Hepatic stellate cell (primary cell): ENCODE measurements around the gene UPF3A.
"Not testable (repeated sequence)": the region's sequence is repeated elsewhere in the genome, so short reads cannot be mapped to it uniquely, and the experiment has no call there.

Experiments used
- DNase-seq: peaks from one replicate; pipeline ENCODE4 v3.0.0; 2011; ENCODE audit warnings: low spot score

Gene UPF3A

DNA sequence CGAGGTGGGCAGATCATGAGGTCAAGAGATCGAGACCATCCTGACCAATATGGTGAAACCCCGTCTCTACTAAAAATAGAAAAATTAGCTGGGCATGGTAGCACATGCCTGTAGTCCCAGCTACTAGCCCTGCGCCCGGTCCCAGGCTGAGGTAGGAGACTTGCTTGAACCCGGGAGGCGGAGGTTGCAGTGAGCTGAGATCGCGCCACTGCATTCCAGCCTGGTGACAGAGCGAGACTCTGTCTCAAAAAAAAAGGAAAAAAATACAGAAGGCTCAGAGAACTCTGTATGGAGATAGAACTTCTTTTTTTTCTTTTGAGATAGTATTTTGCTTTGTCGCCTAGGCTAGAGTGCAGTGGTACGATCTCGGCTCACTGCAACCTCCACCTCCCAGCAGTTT lies 17.1 kb upstream of the UPF3A start:
- DNase-seq: not testable (repeated sequence)

DNA sequence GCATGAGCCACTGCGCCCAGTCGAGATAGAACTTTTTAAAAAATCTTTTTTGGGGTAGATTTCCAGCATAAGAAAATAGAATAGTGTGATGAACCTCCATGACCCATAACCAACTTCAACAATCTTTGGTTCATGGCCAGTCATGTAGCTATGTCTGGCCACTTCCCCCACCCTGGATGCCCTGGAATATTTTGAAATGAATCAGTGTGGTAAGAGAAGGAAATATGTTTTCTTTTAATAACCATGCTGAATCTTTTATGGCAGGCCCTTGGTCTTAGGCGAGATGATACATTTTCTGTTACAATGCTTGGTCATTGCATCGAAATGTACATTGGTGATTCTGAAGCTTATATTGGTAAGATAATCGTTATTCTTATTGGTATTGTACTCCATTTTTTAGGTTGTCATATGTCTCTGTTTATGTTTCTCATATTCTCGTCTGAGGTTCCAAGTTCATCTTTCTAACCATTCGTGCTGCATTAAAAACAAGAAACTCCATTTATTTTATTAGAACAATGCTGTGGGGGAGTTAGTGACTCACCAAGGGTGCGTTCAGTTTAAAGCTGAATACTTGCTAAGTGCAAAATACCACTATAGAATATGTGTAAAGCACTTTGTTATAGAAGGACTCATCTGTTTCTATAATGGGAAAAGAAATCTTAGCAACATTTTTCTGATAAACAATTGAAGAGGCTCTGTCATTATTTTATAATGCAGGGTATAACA lies 16.4 kb upstream of the UPF3A start:
- DNase-seq: peak; percentile 67

GRCh38 chr13:114266241-114266640 lies 15.2 kb upstream of the UPF3A start:
- no peak for DNase-seq

- no peak for DNase-seq
Measured at GRCh38 chr13:114268344-114269280, 12.8 kb upstream of the UPF3A start.

DNA sequence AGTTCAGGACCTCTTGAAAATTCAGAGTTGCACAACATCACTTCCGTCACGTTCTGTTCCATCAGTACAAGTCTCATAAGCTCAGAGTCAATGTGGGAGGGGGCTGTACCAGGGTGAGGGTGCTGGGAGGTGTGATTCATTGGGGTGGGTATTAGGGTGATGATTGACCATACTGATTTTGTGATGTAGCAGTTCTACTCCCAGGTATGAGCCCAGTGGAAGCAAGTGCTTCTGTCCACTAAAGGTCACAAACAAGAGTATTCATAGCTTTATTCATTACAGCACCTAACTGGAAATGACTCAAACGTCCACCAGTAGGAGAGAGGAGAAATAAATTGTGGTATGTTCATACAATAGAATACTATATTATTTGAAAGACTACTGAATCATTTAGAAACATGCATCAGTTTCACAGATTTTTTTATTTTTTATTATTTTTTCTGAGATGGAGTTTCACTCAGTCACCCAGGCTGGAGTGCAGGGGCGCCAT lies 12.1 kb upstream of the UPF3A start:
- DNase-seq: no peak

- no peak for DNase-seq
Measured at GRCh38 chr13:114272977-114273376, 8.4 kb upstream of the UPF3A start.

- DNase-seq: no peak
Measured at GRCh38 chr13:114275304-114275703, 6.1 kb upstream of the UPF3A start.

- no peak for DNase-seq
Measured at GRCh38 chr13:114279146-114279545, 2.3 kb upstream of the UPF3A start.

- DNase-seq: no peak
Measured at GRCh38 chr13:114279758-114280355, 1.5 kb upstream of the UPF3A start.

- DNase-seq: peak; percentile 72
Measured at GRCh38 chr13:114282041-114282670, 755 bp downstream of the UPF3A start.

DNA sequence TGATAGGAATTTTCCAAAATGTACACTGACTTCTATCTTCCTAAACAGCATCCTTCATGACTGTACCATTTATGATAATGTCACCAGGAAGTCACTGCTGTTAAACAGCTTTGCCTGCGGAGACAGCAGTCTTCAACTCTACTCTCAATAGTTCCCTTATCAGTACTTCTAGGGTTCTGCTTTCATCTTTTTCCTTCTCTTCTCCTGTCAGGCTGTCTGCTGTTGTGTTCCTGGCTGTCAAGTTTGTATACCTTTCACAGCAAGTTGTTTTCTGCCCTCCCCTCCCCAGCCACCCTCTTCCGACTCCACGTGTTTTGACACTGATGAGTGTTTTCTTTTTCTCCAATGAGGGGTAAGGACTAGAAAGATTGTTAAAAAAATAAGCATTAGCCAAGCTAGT lies 2.2 kb downstream of the UPF3A start:
- no peak for DNase-seq

DNA sequence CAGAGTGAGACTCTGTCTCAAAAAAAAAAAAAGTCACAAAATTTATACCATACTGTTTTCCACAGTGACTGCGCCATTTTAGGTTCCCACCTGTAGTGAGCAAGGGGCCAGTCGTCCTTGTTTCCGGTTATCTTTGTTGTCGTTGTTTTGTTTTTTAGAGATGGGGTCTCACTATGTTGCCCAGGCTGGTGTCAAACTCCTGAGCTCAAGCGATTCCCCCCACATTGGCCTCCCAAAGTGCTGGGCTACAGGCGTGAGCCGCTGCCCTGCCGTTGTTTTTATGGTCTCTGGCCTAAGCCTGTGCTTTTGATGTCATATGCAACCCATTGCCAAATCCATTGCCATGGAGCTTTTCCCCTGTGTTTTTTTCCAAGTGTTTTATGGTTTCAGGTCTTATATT lies 3.3 kb downstream of the UPF3A start:
- DNase-seq: no peak

DNA sequence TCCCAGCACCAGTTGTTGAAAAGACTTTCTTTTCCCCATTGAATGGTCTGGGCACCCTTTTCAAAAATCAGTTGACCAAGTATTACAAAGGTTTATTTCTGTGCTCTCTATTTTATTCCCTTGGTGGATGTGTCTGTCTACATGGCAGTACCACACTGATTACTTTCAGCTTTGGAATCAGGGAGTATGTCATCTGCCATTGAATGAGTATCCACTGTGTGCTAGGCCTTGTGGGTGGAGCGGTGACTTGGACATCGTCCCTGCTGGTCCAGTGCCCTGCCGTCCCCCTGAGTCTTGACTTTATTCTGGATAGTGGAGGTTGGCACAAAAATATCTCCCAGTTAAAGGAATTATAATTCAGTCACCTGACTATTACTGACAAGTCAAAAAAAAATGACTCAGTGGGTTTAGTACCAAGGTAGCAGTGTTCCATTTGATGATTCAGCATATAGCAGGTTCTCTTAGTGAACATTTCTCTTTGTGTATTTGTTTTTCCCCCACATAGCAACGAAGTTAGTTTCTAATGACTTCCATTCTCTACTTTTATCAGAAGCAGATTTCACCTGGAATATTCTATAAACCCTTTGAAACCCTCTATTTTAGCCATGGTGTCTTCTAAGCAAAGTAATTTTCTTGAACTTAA lies 3.9 kb downstream of the UPF3A start:
- no peak for DNase-seq

DNA sequence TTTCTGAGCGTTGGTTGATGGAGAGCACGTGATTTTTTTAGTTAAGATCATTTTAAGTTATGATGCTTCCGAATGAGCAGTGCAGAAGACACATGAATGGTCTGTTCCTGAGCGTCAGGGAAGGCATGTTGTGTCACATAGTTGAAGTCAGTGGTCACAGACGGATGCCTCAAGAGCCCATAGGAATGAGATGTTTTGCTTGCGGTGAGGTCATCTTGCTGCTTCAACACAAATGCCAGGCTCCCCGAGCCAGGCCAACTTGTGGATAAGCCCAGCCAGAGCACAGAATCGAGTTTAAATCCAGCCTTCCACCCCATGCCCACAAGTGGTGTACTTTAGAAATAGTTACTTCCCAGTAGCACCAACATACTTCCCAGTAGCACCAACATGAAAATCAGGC lies 5.4 kb downstream of the UPF3A start:
- peak; percentile 64 for DNase-seq

- DNase-seq: no peak
Measured at GRCh38 chr13:114288157-114288591, 6.8 kb downstream of the UPF3A start.

DNA sequence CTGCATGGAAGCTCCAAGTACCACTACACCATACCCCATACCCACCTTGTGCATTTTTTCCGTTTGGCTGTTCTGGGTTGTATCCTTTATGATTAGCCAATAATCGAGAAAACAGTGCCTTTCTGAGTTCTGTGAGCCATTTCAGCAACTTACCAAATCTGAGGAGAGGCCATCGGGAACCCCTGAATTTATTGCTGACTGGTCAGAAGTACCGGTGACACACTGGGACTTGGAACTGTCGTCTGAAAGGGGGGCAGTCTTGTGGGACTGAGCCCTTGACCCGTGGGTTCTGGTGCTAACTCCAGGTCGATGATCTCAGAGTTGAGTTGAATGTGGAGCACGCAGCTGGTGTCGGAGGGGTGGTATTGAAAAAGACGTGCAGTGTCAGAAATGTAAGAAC lies 15.0 kb downstream of the UPF3A start:
- no peak for DNase-seq

GRCh38 chr13:114296902-114297301 lies 15.5 kb downstream of the UPF3A start:
- no peak for DNase-seq

DNA sequence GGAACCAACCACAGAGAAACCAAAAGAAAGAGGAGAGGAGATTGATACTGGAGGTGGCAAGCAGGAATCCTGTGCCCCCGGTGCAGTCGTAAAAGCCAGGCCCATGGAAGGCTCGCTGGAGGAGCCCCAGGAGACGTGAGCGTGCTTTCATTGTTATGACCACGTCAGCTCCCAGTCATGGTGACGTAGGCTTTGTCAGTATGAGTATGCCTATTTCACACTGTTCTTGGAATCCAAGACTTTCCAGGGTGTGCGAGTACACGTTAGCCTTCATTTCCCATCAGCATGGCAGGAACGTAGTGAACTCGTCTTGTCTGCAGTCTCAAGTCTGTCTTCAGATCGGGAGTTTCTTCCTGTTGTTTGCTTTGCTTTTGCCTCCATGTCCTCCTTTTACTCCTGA lies 17.5 kb downstream of the UPF3A start:
- no peak for DNase-seq

DNA sequence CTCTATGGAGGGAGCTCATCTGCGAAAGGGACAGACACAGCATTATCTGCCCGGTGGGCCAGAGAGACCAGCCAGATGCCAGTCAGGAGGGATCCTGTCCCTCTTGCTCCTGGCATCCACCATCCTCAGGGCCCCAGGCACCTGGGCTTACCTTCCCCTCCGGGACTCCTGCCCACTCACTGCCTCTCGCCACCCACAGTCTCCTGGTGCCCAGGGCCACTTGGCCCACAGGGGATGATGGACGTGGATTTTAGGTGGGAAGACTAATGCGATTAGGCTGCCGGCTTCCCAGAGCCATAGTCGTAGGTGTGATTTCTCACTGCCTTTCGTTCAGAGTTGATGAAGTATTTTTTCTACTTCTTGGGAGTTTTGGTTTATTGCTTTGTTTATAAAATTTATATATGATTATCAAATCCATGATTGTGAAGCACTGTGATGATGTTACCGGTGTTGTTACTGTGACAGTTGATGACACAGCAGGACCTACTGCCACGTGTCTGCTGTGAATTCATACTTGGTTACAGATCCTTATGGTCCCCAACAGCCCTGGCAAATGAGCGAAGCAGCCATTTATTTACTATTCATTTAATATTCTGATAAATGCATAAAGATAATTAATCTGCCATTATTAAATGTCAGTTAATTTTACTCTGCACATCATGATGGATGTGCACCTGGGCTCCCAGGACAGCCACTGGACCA lies 18.4 kb downstream of the UPF3A start:
- DNase-seq: no peak

GRCh38 chr13:114303700-114304327 lies 22.4 kb downstream of the UPF3A start:
- no peak for DNase-seq
